H54 (cell line): Measurements from ENCODE around the gene C12orf76.
A peak's percentile ranks its signal among the peaks of the same experiment; 100 is the strongest.
"Not testable (repeated sequence)": the region's sequence is repeated elsewhere in the genome, so short reads cannot be mapped to it uniquely, and the experiment has no call there.

Experiments
- DNase-seq: peaks from one replicate; pipeline ENCODE4 v3.0.0; 2011; ENCODE audit warnings: low spot score, mixed read lengths; ENCODE audit not compliant: insufficient read length
- FAIRE-seq: peaks from 3 replicates; lab custom pipeline; 2011; peaks lifted over from hg19 to GRCh38; lab: Jason Lieb, UNC
- POLR2A ChIP-seq: IDR thresholded peaks from 2 replicates; pipeline ENCODE4 v1.6.1; 2011; ENCODE audit warnings: low read depth, mild to moderate bottlenecking, low read length

Gene C12orf76

GRCh38 chr12:110048242-110049027, at the start of gene C12orf76:
Gene C12orf76 (minus strand): TSS chr12:110048522. CDS start chr12:110048495, 27 bp downstream.
- DNase-seq (peak; percentile 70), FAIRE-seq (peak; percentile 89)
- peak; percentile 95 for TF ChIP-seq POLR2A

- FAIRE-seq: no peak
- no peak for TF ChIP-seq POLR2A
- no peak for DNase-seq
Observed at GRCh38 chr12:110093631-110094311, 45.4 kb upstream of the C12orf76 start.

GRCh38 chr12:110091136-110091711, 42.9 kb upstream of the C12orf76 start:
- FAIRE-seq (no peak), DNase-seq (no peak)
- no peak for TF ChIP-seq POLR2A

GRCh38 chr12:110090266-110091135, 42.2 kb upstream of the C12orf76 start:
- no peak for TF ChIP-seq POLR2A
- no peak for FAIRE-seq
- no peak for DNase-seq

GRCh38 chr12:110088936-110089335, 40.6 kb upstream of the C12orf76 start:
- FAIRE-seq: no peak
- no peak for TF ChIP-seq POLR2A

GRCh38 chr12:110088216-110088615, 39.9 kb upstream of the C12orf76 start:
- not testable (repeated sequence) for DNase-seq, FAIRE-seq

More at GRCh38 chr12:110088936-110089335, 40.6 kb upstream of the C12orf76 start:
- no peak for DNase-seq

- no peak for FAIRE-seq
- no peak for TF ChIP-seq POLR2A
- DNase-seq: no peak
Observed at GRCh38 chr12:110084314-110085015, 36.1 kb upstream of the C12orf76 start.

GRCh38 chr12:110080410-110080809, 32.1 kb upstream of the C12orf76 start:
- no peak for FAIRE-seq
- DNase-seq: no peak
- no peak for TF ChIP-seq POLR2A

- FAIRE-seq: no peak
- DNase-seq: no peak
- no peak for TF ChIP-seq POLR2A
Observed at GRCh38 chr12:110079477-110080400, 31.4 kb upstream of the C12orf76 start.

- TF ChIP-seq POLR2A: no peak
- FAIRE-seq (no peak), DNase-seq (no peak)
Observed at GRCh38 chr12:110077800-110078199, 29.5 kb upstream of the C12orf76 start.

- no peak for TF ChIP-seq POLR2A
- DNase-seq (no peak), FAIRE-seq (no peak)
Observed at GRCh38 chr12:110075880-110076279, 27.6 kb upstream of the C12orf76 start.

- no peak for TF ChIP-seq POLR2A
- FAIRE-seq (no peak), DNase-seq (no peak)
Observed at GRCh38 chr12:110074089-110074488, 25.8 kb upstream of the C12orf76 start.
